SK-MEL-5 (cell line): ENCODE measurements around the gene FRRS1. TPM values are rescaled to one million over a fixed set of nuclear protein-coding genes. Genes with fewer than 3 reads are reported as not detected.

Experiments
- DNase-seq: peaks from one replicate; pipeline ENCODE4 v3.0.0-alpha.2; 2016; ENCODE audit warnings: low read depth, low spot score
- in situ Hi-C: cut with HindIII; loops from 2 replicates; pipeline ENCODE4 v1.10.0; 2016; ENCODE audit warnings: low sequenced_read_pairs, high pct_unique_total_duplicates, low pct_unique_long_range_greater_than_20kb
- total RNA-seq: library from RNA; depleted of rRNA; stranded (reverse); fragments of >200 nt; shearing (Covaris generic); gene quantifications from 2 replicates; pipeline ENCODE4 v1.2.3, GENCODE V29; 2014

FRRS1 gene
- total RNA-seq, 1 experiment from 2014 or later: 7.6 TPM

- peak; percentile 19 for DNase-seq
- in situ Hi-C loops: no loop called here
Measured at GRCh38 chr1:99748419-99748818, 18.0 kb downstream of the FRRS1 start.

- no peak for DNase-seq
- in situ Hi-C loops: no loop called here
Measured at GRCh38 chr1:99745684-99746083, 20.8 kb downstream of the FRRS1 start.

- no peak for DNase-seq
- in situ Hi-C loops: no loop called here
Measured at GRCh38 chr1:99745061-99745460, 21.4 kb downstream of the FRRS1 start.

GRCh38 chr1:99740141-99740540 lies 26.3 kb downstream of the FRRS1 start:
- no peak for DNase-seq
- in situ Hi-C loops: no loop called here

GRCh38 chr1:99738858-99739465 lies 27.5 kb downstream of the FRRS1 start:
- no peak for DNase-seq

GRCh38 chr1:99737016-99737415 lies 29.4 kb downstream of the FRRS1 start:
- DNase-seq: peak; percentile 89
- in situ Hi-C loops: no loop called here

More at GRCh38 chr1:99738858-99739465, 27.5 kb downstream of the FRRS1 start:
- in situ Hi-C loops: no loop called here

GRCh38 chr1:99735852-99736251 lies 30.6 kb downstream of the FRRS1 start:
- no peak for DNase-seq
- in situ Hi-C loops: no loop called here

GRCh38 chr1:99731384-99731783 lies 35.1 kb downstream of the FRRS1 start:
- no peak for DNase-seq
- in situ Hi-C loops: no loop called here

GRCh38 chr1:99728494-99729235 lies 37.8 kb downstream of the FRRS1 start:
- in situ Hi-C loops: no loop called here
- peak; percentile 76 for DNase-seq

GRCh38 chr1:99727575-99728185 lies 38.8 kb downstream of the FRRS1 start:
- in situ Hi-C loops: no loop called here
- no peak for DNase-seq

GRCh38 chr1:99726818-99727217 lies 39.6 kb downstream of the FRRS1 start:
- in situ Hi-C loops: no loop called here
- no peak for DNase-seq

- no peak for DNase-seq
- in situ Hi-C loops: no loop called here
Measured at GRCh38 chr1:99726407-99726806, 40.0 kb downstream of the FRRS1 start.

GRCh38 chr1:99725996-99726395 lies 40.4 kb downstream of the FRRS1 start:
- in situ Hi-C loops: no loop called here
- DNase-seq: no peak

- in situ Hi-C loops: no loop called here
- DNase-seq: no peak
Measured at GRCh38 chr1:99723251-99723650, 43.2 kb downstream of the FRRS1 start.

GRCh38 chr1:99717005-99717404 lies 49.4 kb downstream of the FRRS1 start:
- no peak for DNase-seq
- in situ Hi-C loops: no loop called here

GRCh38 chr1:99713006-99713405 lies 53.4 kb downstream of the FRRS1 start:
- in situ Hi-C loops: no loop called here

GRCh38 chr1:99710994-99711393 lies 55.4 kb downstream of the FRRS1 start:
- no peak for DNase-seq
- in situ Hi-C loops: no loop called here

More at GRCh38 chr1:99713006-99713405, 53.4 kb downstream of the FRRS1 start:
- no peak for DNase-seq

GRCh38 chr1:99707535-99708142 lies 58.8 kb downstream of the FRRS1 start:
- in situ Hi-C loops: no loop called here
- peak; percentile 71 for DNase-seq
